Mucosa of stomach (tissue), 1 donor: Measurements from ENCODE around the gene TNFRSF8.
A peak's percentile ranks its signal among the peaks of the same experiment; 100 is the strongest.

Experiments used
- H3K27me3 ChIP-seq: one replicate; pipeline ENCODE4 v1.7.0; 2013; ENCODE audit warnings: mild to moderate bottlenecking, low read length; ENCODE audit not compliant: control insufficient read depth, insufficient read depth
- H3K36me3 ChIP-seq: one replicate; pipeline ENCODE4 v1.7.0; 2013; ENCODE audit warnings: low read length; ENCODE audit not compliant: control insufficient read depth, insufficient read depth
- H3K4me1 ChIP-seq: one replicate; pipeline ENCODE4 v1.7.0; 2013; ENCODE audit warnings: mild to moderate bottlenecking, low read length; ENCODE audit not compliant: control insufficient read depth, insufficient read depth
- H3K4me3 ChIP-seq: one replicate; pipeline ENCODE4 v1.7.0; 2013; ENCODE audit warnings: low read length
- H3K9ac ChIP-seq: one replicate; pipeline ENCODE4 v1.7.0; 2013; ENCODE audit warnings: mild to moderate bottlenecking, low read length, moderate library complexity
- H3K9me3 ChIP-seq: one replicate; pipeline ENCODE4 v1.7.0; 2013; ENCODE audit warnings: mild to moderate bottlenecking, low read length, moderate library complexity; ENCODE audit not compliant: control insufficient read depth
- donor health status: Pancreatic carcinoma.

TNFRSF8 gene

DNA sequence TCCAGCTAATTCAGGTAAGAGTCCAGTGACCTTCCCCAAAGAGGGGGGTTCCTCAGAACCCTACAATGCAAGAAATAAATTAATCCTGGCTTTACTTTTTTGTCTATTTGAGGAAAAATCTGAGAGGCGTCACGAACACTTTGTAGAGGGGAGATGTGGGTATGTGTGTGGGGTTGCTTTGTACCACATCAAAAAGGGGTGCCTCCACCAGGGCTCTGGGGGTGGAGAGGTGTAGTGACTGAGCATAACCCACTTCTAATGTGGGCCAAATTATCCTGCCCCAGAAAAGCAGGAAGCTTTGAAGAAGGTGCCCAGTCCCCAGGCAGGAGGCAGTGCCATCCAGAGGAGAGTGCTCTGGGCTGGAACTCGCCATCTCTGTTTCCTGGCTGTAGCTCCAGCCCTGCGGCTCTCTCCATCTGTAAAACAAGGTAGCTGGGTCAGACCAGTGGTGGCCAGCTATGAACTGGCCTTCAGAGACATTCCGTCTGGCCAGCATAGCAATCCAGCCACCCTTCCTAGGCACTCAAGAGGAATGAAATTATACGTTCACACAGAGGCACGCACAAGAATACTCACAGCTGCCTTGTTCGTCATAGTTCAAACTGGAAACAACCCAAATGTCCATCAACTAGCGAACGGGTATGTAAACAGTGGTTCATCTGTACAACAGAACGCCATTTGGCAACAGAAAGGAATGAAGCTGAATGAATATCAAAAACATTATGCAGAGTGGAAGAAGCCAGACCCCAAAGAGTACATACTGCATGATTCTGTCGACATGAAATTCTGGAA, 58.3 kb downstream of the TNFRSF8 start:
- Histone ChIP-seq H3K36me3 (no peaks in the 10 kb centered on the region), H3K9me3 (no peaks in the 10 kb centered on the region), H3K4me1 (peaks cover 16% of the 10 kb centered on the region), H3K4me3 (no peak overlapping the region), H3K27me3 (peaks cover 4% of the 10 kb centered on the region), H3K9ac (no peak overlapping the region)

- Histone ChIP-seq H3K27me3 (no peaks in the 10 kb centered on the region), H3K4me3 (no peak overlapping the region), H3K36me3 (no peaks in the 10 kb centered on the region), H3K9me3 (no peaks in the 10 kb centered on the region), H3K4me1 (peaks cover 25% of the 10 kb centered on the region), H3K9ac (no peak overlapping the region)
These were observed 60.1 kb downstream of the TNFRSF8 start for GRCh38 chr1:12123172-12123571.

GRCh38 chr1:12124693-12125421, 61.8 kb downstream of the TNFRSF8 start:
- Histone ChIP-seq H3K4me3 (no peak overlapping the region), H3K27me3 (no peaks in the 10 kb centered on the region), H3K9ac (peak overlapping the region; percentile 52), H3K36me3 (no peaks in the 10 kb centered on the region), H3K4me1 (peaks cover 25% of the 10 kb centered on the region), H3K9me3 (no peaks in the 10 kb centered on the region)

GRCh38 chr1:12125422-12126355, 62.6 kb downstream of the TNFRSF8 start:
- H3K4me3 ChIP-seq, result no peak overlapping the region
- no peaks in the 10 kb centered on the region for H3K27me3 ChIP-seq
- peak overlapping the region; percentile 52 for H3K9ac ChIP-seq
- H3K4me1 ChIP-seq, result peaks cover 25% of the 10 kb centered on the region
- H3K36me3 ChIP-seq, result no peaks in the 10 kb centered on the region
- H3K9me3 ChIP-seq, result no peaks in the 10 kb centered on the region

DNA sequence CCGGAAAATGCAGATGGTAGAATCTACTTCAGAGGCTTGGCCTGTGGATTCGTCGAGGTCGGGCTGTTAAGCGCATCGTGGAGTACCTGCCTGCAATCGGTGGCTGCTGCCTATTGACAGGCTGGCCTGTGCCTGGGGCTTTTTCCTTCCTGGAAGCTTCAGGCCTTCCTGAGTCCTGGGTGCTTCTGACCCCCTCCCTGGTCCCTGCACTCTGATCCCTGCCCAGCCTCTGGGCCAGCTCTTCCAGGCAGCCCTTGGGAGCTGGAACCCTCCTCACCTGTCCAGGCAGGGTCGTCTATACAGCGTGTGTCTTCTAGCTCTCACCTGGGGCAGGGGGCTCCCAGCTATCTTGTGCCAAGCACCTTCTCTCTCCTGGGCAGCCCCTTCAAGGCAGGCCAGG, 63.7 kb downstream of the TNFRSF8 start:
- Histone ChIP-seq H3K36me3 (no peaks in the 10 kb centered on the region), H3K9ac (no peak overlapping the region), H3K9me3 (no peaks in the 10 kb centered on the region), H3K4me3 (no peak overlapping the region), H3K27me3 (no peaks in the 10 kb centered on the region), H3K4me1 (peaks cover 25% of the 10 kb centered on the region)

DNA sequence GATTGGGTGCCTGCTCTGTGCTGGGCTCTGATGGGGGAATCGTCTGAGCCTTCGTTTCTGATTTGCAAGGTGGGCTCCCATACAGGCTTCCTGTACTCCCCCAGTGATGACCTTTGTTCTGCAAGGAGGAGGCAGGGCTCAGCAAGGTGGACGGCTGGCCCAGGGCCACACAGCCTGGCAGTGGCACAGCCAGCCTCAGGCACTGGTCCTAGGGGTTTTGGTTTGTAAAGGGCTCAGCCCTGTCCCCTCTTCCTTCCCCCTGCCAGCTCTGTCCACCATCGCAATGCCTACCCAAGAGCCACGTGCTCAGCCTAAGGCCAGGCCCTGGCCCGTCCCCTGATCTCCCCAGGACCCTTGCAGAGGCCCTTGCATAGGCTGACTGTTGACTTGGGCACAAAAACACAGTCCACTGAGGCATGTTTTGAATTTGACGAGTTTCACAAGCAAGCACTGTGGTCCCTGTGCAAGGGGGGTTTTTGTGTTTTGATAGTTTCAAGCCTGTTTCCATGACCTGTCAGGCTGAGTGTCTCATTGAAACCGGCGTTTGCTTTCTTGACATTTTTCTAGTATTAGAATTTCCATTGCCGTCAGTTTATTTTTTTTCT, 64.2 kb downstream of the TNFRSF8 start:
- peaks cover 25% of the 10 kb centered on the region for H3K4me1 ChIP-seq
- H3K36me3 ChIP-seq, result no peaks in the 10 kb centered on the region
- no peak overlapping the region for H3K4me3 ChIP-seq
- no peaks in the 10 kb centered on the region for H3K9me3 ChIP-seq
- no peaks in the 10 kb centered on the region for H3K27me3 ChIP-seq
- no peak overlapping the region for H3K9ac ChIP-seq

DNA sequence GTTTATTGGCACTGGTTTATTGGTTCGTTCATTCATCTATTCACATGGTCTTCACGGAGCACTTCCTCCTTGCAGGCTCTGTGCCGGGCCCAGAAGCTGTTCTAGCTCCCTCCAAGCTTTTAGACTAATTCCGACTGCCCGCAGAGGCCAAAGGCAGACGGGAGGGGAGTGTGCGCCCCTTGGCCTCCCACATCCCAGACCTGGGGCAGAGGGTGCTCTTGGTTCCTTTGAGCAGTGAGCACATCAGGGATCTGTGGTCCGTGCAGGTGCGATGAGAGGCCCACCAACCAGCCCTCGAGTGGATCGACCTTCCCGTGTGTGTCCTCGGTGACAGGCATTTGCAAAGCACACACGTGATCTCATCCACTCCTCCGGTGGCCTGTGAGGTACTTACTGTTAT, 65.0 kb downstream of the TNFRSF8 start:
- Histone ChIP-seq H3K4me1 (peaks cover 30% of the 10 kb centered on the region), H3K27me3 (no peaks in the 10 kb centered on the region), H3K9me3 (no peaks in the 10 kb centered on the region), H3K36me3 (no peaks in the 10 kb centered on the region), H3K4me3 (no peak overlapping the region), H3K9ac (no peak overlapping the region)

DNA sequence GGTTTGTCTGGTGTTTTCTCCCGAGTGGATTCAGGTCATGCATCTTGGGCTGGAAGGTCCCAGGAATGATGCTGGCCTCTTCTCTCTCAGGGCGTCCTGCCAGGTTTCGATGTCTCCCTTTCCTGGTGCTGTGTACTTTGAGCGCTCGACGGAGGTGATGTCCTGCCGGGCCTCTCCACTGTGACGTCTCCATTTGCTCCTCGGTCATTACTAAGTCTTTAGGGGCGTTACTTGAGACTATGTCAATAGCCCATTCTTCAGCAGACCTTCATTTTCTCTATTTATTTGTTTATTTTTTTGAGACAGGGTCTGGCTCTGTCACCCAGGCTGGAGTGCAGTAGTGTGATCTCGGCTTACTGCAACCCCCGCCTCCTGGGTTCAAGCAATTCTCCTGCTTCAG, 66.5 kb downstream of the TNFRSF8 start:
- Histone ChIP-seq H3K4me1 (peaks cover 33% of the 10 kb centered on the region), H3K36me3 (no peaks in the 10 kb centered on the region), H3K9ac (no peak overlapping the region), H3K9me3 (no peaks in the 10 kb centered on the region), H3K27me3 (no peaks in the 10 kb centered on the region), H3K4me3 (no peak overlapping the region)

DNA sequence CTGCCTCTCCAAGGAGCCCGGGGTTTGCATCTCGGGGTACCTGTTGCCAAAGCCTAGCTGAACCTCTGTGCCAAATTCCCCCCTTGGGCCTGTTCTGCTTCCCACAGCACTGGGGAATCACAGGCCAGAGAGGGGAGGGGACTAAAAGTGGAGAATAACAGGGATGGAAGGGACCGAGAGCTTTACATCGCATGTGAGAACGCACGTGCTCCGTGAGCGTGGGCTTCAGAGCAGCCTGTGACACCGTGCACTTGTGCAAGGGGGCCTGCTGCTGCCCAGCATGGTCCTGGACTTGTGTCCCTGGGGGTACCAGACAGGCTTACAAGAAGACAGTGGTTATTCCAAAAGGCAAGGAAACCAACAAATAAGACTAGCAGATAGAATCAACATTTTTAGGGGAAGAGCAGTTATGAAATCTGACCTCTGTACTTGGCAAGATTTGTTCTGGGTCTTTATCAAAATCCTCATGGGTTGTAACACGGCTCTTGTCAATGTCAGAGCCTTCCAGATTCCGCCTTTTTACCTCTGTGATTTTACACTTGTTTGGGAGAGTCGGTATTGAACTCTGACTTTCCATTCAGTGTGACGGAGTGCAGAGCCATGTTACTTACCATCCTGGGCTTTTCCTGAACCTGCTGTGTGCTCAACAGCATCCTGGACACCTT, 67.5 kb downstream of the TNFRSF8 start:
- no peaks in the 10 kb centered on the region for H3K9me3 ChIP-seq
- H3K27me3 ChIP-seq, result no peaks in the 10 kb centered on the region
- peaks cover 27% of the 10 kb centered on the region for H3K4me1 ChIP-seq
- H3K36me3 ChIP-seq, result no peaks in the 10 kb centered on the region
- H3K4me3 ChIP-seq, result no peak overlapping the region
- no peak overlapping the region for H3K9ac ChIP-seq

- peaks cover 19% of the 10 kb centered on the region for H3K4me1 ChIP-seq
- H3K36me3 ChIP-seq, result no peaks in the 10 kb centered on the region
- no peak overlapping the region for H3K4me3 ChIP-seq
- H3K27me3 ChIP-seq, result no peaks in the 10 kb centered on the region
- H3K9me3 ChIP-seq, result no peaks in the 10 kb centered on the region
- H3K9ac ChIP-seq, result no peak overlapping the region
These were observed 69.0 kb downstream of the TNFRSF8 start for GRCh38 chr1:12132078-12132477.

DNA sequence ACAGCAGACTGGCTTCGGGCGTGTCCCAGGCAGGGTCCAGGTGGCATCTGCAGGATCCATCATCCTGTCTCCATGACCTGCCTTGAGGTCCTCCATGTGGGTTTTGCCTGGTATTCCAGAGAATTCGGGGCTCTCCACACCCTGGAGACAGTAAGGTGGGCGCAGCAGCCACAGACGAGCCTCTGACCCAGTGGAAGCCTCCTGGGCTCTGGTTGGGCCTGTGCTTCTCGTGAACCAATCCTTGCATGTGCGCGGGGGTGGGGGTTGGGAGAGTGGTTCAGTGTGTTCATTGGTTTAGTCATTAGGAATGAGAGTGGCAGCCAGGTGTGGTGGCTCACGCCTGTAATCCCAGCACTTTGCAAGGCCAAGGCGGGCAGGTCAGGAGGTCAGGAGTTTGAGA, 71.6 kb downstream of the TNFRSF8 start:
- H3K9ac ChIP-seq, result no peak overlapping the region
- no peak overlapping the region for H3K4me3 ChIP-seq
- no peaks in the 10 kb centered on the region for H3K36me3 ChIP-seq
- H3K4me1 ChIP-seq, result peaks cover 17% of the 10 kb centered on the region
- no peaks in the 10 kb centered on the region for H3K9me3 ChIP-seq
- no peaks in the 10 kb centered on the region for H3K27me3 ChIP-seq
